NCI-H2196 treated with DMSO at 0.1 percent for 48 hours (cell line): Measurements from ENCODE around the gene AGRN.
"Not testable (repeated sequence)": the region's sequence is repeated elsewhere in the genome, so short reads cannot be mapped to it uniquely, and the experiment has no call there.

Experiments used
- DNase-seq: peaks from one replicate; lab custom pipeline; 2025; ENCODE audit not compliant: unreplicated experiment; lab: John Stamatoyannopoulos, UW

AGRN gene

GRCh38 chr1:1065265-1065939, 45.5 kb downstream of the AGRN start:
- DNase-seq, result no peak

- not testable (repeated sequence) for DNase-seq
Observed at GRCh38 chr1:1065940-1066304, 46.0 kb downstream of the AGRN start.

- DNase-seq, result no peak
Observed at GRCh38 chr1:1066403-1067283, 46.7 kb downstream of the AGRN start.

- DNase-seq, result no peak
Observed at GRCh38 chr1:1067284-1067859, 47.5 kb downstream of the AGRN start.

GRCh38 chr1:1067860-1068516, 48.1 kb downstream of the AGRN start:
- no peak for DNase-seq

- peak; percentile 57 for DNase-seq
Observed at GRCh38 chr1:1068517-1069055, 48.7 kb downstream of the AGRN start.

- DNase-seq, result peak; percentile 74
Observed at GRCh38 chr1:1069056-1069710, 49.3 kb downstream of the AGRN start.

- DNase-seq, result no peak
Observed at GRCh38 chr1:1069711-1070676, 50.1 kb downstream of the AGRN start.

- DNase-seq, result no peak
Observed at GRCh38 chr1:1071486-1072298, 51.8 kb downstream of the AGRN start.

- no peak for DNase-seq
Observed at GRCh38 chr1:1072299-1072848, 52.5 kb downstream of the AGRN start.

- no peak for DNase-seq
Observed at GRCh38 chr1:1072849-1073742, 53.2 kb downstream of the AGRN start.

- peak; percentile 15 for DNase-seq
Observed at GRCh38 chr1:1073743-1074587, 54.0 kb downstream of the AGRN start, which contains the start of gene RNF223. Gene RNF223, minus strand, starts transcription at chr1:1074306. Its CDS starts 1,740 bp downstream, at chr1:1072566.

GRCh38 chr1:1074631-1075147, 54.8 kb downstream of the AGRN start:
- DNase-seq, result no peak

GRCh38 chr1:1075148-1075935, 55.4 kb downstream of the AGRN start:
- DNase-seq, result no peak

GRCh38 chr1:1077396-1077795, 57.5 kb downstream of the AGRN start:
- not testable (repeated sequence) for DNase-seq
